Measurements from ENCODE around the gene OCLN. TPM values are rescaled to one million over a fixed set of nuclear protein-coding genes. Genes with fewer than 3 reads are reported as not detected.

OCLN gene
- total RNA-seq, 1 experiment from 2014 or later, result 56.7 TPM

DNA sequence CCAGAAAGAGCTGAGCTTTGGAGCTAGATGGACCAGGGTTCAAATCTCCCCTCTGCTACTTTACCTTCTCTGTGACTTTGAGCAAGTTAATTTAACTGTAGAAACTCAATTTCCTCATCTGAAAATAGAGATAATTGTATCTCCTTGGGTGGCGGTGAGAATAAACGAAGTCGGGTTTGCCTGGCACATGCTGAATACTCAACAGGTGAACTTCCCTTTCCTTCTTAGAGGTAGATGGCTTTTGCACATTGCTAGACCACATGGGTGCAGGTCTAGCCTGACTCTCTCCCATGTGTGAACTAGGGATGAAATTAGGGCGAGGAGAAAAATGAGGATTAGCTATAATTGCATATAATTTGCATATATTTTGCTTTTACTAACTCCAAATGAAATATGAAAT lies 36.0 kb downstream of the OCLN start (continued):
- TF ChIP-seq, protein P1, sequence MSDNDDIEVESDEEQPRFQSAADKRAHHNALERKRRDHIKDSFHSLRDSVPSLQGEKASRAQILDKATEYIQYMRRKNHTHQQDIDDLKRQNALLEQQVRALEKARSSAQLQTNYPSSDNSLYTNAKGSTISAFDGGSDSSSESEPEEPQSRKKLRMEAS (IDR thresholded peaks at IDR 0.05), result no peak

DNA sequence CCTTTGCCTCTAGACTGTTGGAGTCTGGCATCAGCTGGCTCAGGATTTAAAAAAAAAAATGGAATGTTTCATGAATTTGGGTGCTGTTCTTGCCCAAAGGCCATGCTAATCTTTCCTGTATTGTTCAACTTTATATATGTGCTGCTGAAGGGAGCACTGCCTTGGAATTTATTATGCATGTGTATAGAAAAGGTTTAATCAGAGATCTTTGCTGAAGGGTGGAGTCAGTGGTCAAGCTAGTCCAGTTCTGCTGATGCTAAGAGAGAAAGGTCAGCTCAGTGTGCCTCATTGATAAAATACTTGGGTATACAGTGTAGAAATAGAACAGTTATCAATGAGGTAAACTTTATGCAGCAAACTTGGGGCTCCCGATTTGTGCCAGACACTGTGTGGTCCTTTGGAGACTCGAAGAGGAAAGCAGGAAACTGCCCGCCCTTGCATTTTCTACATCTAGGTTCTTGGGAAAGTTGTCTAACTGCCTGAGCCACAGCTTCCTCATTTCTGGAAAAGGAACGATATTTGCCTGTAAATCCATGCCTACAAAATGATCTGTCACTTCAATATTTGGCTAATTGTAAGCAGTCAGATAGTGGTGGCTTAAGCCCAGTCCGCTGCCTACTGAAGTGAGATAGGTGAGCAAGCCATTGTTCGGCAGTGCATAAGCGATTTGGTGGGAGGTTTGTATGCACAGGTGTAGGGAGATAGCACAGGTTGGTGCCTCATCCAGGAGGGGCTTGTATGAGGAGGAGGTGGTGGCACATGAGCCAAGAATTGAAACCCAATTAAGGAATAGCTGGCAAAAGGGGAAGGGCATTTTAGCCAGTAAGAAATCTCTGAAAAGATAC lies 38.2 kb downstream of the OCLN start:
- H3K4me1 ChIP-seq (ENCODE audit: control insufficient read depth in 1 of 2, insufficient read depth in 2 of 2, low read length in 2 of 2), result peaks cover 16 to 23% of the 10 kb centered on the region in 2 experiments
- intact Hi-C loops (cut with micrococcal nuclease), result no loop called here
- RAD21 ChIA-PET (ENCODE audit: low non-redundant PET in 1 of 2, low total read pairs in 2 of 2, uncharacterized antibody in 2 of 2, unreplicated experiment in 2 of 2), result no interaction called here
- no peaks in the 10 kb centered on the region for H3K27me3 ChIP-seq (ENCODE audit: insufficient read depth, low read length)
- POLR2A ChIA-PET, result no interaction called here
- H3K9me2 ChIP-seq (ENCODE audit: insufficient read depth), result no peaks in the 10 kb centered on the region
- no peak for ATAC-seq
- H3K9me3 ChIP-seq (ENCODE audit: control insufficient read depth in 1 of 2, insufficient read depth in 1 of 2, low read depth in 1 of 2, low read length in 2 of 2), result no peaks in the 10 kb centered on the region
- H3K27ac ChIP-seq (ENCODE audit: low read depth, low read length), result no peak overlapping the region
- no peaks in the 10 kb centered on the region for H4K20me1 ChIP-seq (ENCODE audit: insufficient read depth)
- no peak overlapping the region for H2AFZ ChIP-seq (ENCODE audit: low read depth, low read length, poor library complexity, severe bottlenecking)
- no peak overlapping the region for H3K4me3 ChIP-seq (replicated peaks in 1 of 2; ENCODE audit: low read depth in 1 of 2, low read length in 2 of 2)
- no peak for TF ChIP-seq RAD21 (IDR thresholded peaks at IDR 0.05; ENCODE audit: low read depth)
- TF ChIP-seq, protein P2, sequence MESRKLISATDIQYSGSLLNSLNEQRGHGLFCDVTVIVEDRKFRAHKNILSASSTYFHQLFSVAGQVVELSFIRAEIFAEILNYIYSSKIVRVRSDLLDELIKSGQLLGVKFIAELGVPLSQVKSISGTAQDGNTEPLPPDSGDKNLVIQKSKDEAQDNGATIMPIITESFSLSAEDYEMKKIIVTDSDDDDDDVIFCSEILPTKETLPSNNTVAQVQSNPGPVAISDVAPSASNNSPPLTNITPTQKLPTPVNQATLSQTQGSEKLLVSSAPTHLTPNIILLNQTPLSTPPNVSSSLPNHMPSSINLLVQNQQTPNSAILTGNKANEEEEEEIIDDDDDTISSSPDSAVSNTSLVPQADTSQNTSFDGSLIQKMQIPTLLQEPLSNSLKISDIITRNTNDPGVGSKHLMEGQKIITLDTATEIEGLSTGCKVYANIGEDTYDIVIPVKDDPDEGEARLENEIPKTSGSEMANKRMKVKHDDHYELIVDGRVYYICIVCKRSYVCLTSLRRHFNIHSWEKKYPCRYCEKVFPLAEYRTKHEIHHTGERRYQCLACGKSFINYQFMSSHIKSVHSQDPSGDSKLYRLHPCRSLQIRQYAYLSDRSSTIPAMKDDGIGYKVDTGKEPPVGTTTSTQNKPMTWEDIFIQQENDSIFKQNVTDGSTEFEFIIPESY (IDR thresholded peaks at IDR 0.05; ENCODE audit: extremely low read depth, insufficient replicate concordance, low read length), result no peak
- no peak for TF ChIP-seq POLR2A (IDR thresholded peaks at IDR 0.05; ENCODE audit: borderline replicate concordance, extremely low read depth, insufficient read depth, insufficient read length)
- no peak for TF ChIP-seq SP1 (IDR thresholded peaks at IDR 0.05; ENCODE audit: low read depth)
- TF ChIP-seq ZFX (IDR thresholded peaks at IDR 0.05), result no peak
- TF ChIP-seq JUND (IDR thresholded peaks at IDR 0.05), result no peak
- TF ChIP-seq CBX3 (IDR thresholded peaks at IDR 0.05; ENCODE audit: low read depth), result no peak
- H3K4me2 ChIP-seq (ENCODE audit: low read length), result no peak overlapping the region
- DNase-seq (ENCODE audit: low read depth, low spot score), result no peak
- peaks cover 14% of the 10 kb centered on the region; the same call in 1 of the 2 replicates for H3K79me2 ChIP-seq (ENCODE audit: insufficient read depth, low read length)
- CTCF ChIA-PET, result no interaction called here
- BruUV-seq (replicated peaks), result no TSS peak
- no peak overlapping the region for H3K9ac ChIP-seq (ENCODE audit: low read length)
- H3K36me3 ChIP-seq (ENCODE audit: control insufficient read depth in 1 of 2, insufficient read depth in 2 of 2, low read length in 2 of 2), result no peaks in the 10 kb centered on the region
